Activated CD8-positive, alpha-beta memory T cell treated with anti-CD3 and anti-CD28 coated beads for 24 hours (primary cell): ENCODE results near the gene A2M.

Experiments
- DNase-seq: peaks from one replicate; pipeline ENCODE4 v3.0.0-alpha.2; 2020

The A2M gene

DNA sequence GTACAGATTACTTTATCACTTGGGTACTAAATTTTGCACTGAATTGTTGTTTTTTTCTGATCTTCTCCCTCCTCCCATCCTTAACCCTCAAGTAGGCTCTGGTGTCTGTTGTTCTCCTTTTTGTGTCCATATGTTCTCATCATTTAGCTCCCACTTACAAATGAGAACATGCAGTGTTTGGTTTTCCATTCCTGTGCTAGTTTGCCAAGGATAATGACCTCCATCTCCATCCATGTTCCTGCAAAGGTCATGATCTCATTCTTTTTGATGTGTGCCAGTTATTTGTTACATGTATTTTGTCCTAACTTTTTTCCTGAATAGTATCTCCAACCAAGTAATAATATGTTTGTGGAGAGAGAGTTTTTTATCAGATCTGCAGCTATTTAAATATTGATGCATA, 44.2 kb downstream of the A2M start:
- DNase-seq, result no peak

DNA sequence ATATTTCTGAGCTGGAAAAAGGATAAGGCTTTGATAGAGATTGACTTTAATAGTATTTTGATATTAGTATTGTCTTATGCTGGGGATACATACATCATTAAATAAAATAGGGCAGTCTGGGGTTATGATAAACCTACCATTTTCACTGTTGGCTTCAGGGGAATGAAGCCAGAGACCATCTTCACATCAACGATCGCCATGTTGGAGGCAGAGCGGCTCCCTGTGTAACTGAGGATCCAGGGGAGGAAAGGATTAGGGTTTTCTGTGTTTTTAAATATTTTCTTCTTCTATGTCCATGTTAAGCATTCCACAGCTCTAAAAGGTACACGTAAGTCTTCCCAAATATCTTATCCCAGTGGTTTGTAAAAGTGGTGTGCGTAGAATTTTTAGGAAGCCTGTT, 45.4 kb downstream of the A2M start:
- no peak for DNase-seq

DNA sequence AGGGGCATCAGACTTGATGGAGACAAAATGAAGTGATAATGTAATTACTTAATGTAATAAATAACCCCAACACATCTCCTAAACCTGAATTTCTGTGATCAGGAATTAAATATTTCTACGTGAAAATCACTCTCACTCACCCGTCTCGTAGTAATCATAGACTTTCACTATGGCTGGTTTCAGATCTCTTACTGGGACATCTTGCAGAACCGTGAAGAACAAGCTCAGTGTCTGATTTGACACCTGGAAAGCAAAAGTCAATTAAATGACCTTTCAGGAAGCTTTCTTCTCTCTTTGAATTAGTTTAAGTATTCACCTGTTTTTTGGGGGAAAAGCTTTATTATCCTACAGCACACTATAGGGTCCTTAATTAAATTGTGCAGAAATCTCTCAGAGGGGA, 47.1 kb downstream of the A2M start:
- DNase-seq, result no peak

DNA sequence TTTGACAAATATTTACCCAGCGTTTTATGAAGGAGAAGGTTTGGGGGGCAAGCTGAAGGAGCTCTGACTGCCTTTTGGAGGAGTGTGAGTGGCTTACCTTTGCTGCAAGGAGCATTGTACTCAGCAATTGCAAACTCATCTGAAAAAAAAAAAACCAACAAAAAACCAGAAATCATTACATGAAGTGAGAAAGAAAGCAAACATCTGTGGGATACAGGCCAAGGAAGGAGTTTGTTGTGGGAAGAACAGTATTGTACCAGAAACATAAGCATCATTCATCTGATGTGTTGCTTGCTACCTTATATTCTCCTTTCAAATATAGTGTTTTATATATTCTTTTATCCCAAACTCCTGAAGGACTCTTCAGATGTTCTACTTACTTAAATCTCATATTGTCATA, 47.6 kb downstream of the A2M start:
- no peak for DNase-seq

DNA sequence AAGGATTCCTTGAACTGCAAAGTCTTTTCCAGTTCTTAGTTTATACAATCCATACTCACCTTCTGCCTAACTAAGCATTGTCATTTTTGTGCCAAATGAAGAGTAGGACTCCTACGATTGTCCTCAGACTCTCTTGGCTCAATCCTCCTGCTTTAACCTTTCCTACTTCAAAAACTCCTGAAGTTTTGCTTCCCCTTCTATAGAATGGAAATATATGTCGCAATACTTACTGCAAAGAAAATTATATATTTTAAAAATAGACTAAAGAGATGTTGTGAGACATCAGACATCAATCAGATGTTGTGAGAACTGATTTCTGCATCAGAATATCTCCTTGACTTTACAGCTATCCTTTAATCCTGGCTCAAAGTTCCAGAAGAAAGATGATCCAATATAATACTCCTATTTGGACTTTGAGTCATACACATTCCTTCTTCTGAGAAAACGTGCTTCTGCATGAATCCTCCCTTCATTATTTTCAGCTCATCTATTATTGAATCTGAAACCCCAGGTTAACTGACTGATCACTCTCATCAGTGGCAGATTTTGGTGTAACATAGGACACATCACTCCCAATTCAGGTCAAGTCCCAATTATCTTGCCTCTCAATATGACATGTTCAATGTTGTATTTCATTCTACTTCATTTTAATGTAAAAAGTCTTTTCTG, 48.8 kb downstream of the A2M start:
- no peak for DNase-seq

DNA sequence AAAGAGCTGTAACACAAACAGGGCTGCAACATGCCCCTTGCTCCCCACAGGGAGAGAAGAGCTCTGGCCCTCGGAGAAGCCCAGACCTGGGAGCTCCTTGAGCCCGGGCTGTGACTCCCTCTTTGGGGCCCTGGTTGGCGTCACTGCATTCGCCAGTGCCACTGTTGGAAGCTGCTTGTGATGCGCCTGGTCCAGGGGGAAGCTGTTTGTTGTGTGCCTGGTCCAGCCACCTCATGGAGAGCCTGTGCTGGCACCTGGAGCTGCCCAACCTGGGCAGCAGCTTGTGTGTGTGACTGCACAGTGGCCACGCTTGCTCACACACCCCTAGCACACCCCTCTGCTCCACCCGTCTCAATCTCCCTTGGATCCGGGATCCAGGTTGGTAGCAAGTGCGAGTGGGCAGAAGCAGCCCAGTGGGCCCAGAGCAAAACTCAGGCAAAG, 49.5 kb downstream of the A2M start:
- DNase-seq, result no peak

DNA sequence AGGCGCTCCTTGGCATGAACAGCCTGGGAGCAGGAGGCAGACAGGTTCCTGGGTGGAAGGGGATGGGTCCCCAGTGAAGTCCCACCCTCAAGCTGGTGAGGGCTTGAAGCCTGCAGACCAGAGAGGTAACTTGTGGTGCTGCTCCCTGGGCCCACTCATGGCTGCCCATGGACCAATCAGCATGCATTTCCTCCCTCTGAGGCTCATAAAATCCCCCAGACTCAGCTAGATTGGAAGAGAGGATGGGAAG, 50.2 kb downstream of the A2M start:
- no peak for DNase-seq

DNA sequence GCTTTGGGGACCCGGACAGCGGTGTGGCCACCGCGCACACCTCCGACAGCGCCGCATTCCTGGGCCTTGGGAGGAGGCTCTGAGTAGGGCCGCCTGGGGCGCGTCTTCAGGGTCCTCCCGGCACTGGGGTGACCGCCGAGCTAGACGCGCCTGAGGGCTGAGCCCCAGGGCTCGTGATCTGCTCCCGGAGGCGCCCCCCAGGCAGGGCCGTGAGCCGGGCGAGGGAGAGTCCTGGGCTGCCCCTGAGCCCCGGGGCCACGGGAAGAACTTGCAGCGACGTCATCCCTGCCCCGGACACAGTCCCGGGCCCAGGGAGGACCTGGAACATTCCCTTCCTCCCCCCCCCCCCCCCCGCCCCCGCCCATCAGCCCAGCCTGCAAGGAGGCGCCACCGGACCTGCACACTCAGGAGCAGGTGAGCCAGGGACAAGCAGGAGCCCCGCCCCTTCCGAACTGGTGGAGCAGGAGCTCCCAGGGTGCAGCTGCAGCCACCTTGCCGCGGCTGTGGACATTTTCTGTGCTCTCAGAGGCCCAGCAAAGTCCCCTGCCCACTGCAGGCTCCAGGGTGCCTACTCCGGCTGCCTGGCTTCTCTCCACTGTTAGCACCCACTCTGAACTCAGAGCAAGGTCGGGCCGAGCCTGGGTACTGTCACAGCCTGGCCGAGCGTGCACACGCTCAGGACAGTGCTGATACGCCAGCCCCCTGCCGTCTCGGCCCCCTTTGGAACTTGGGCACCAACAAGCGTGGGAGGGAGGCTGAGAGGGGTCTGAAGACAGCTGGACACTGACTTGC, 50.7 kb downstream of the A2M start:
- no peak for DNase-seq

DNA sequence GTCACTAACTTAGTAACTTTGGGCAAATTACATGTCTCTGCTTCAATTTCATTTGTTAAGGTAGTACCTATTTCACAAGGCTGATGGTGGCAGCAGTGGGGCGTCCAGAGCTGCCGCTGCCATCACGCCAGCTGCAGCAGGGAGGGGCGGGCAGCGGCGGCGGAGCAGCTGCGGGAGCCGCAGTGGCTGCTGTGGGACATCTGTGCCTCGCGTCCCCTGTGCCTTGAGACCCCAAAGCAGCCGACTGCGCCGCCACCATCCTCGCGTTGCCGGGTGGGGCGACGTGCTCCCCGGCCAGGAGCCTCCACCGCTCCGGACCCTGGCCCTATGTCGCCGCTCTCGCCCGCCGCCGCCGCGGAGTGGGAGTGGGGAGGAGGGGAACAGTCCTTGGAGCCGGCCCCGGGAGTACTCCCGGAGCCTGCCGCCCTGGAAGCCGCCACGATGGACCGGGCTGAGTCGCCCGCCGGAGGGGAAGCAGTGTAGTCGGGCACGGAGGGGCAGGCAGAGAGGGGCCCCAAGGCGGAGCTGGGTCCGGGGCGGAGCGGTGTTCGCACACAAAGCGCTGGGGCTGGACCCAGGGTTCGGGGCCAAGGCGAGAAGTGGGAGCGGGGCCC, 51.4 kb downstream of the A2M start:
- DNase-seq, result peak; percentile 78

DNA sequence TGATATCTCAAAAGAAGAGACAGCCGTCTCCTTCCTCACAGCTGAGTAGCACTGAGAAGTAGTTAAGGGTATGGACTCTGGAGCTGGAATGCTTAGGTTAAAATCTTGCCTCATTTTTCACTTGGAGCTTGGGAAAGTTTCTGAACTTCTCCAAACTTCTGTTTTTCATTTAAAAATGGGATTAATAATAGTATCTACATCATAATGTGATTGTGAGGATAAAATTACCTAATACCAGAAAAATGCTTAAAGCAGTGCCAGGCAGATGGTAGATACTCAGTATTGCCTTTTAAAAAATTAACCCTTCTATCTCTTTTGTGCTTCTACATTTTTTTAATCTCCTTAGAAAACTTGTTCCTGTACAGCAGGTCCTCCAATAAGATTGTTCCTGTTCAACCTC, 63.1 kb downstream of the A2M start:
- DNase-seq, result no peak

DNA sequence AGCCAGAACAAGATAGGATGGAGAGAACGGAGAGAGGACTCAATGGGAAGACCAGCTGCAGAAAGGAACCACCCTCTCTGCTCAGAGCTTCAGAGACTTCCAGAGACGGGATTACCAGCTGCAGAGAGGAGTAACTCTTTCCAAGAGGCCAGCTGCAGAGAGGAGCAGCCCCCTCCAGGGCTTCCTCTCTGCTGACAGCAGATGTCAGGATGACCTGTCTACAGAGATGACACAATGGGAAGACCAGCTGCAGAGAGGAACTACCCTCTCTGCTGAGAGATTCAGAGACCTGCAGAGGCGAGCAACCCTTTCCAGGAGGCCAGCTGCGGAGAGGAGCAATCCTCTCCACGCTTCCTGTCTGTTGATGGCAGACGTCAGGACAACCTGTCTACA, 64.6 kb downstream of the A2M start:
- DNase-seq, result no peak

DNA sequence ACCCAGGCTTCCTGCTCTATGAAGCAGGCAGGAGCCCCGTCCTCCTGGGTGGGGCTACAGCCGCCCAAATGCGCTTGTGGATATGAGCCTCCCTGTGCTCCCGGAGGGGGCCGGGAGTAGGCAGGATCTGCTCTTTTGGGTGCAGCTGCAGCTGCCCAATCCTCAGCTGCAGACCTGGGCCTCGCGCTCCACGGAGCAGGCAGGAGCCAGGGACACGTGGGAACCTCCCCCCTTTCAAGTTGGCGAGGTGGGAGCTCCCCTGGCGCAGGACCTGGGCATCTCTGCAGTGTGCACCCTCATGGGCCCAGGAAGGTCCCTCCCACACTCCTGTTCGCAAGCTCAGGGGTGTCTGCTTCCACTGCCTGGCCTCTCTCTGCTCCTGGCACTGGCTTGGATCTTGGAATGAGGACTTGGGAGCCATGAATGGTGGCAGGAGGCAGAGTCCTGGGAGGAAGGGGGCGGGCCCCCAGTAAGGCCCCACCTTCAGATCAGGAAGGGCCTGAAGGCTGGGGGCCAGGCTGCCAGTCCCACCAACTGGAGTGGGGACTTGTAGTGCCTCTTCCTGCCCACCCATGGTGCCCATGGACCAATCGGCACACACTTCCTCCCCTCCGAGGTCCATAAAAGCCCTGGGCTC, 65.1 kb downstream of the A2M start:
- no peak for DNase-seq

DNA sequence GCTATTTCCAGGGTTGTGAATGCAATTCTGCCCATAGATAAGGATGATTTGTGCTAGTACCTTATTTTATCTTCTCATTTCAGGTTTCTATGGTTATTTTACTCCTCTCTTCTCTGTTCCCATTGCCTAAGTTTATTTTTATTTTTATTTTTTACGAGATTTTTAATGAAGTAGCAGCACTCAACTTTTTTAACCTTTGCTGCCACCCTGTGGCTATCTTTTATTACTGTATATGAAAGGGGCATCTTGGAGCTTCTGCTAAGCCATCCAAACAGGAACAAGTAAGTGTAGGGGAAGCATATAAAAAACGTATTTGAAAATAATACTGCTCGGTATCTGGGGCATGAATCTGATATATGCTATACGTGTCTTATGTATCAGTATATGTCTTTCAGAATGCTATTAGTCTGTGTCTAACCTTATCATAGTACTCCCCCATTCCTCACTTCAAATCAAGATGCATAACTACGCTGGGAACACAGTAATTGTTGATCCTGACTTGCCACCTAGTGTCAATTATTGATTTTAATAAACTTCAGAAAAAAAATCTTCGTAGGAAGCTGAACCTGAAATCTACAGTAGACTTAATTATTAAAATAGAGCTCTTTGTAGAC, 66.1 kb downstream of the A2M start:
- no peak for DNase-seq

DNA sequence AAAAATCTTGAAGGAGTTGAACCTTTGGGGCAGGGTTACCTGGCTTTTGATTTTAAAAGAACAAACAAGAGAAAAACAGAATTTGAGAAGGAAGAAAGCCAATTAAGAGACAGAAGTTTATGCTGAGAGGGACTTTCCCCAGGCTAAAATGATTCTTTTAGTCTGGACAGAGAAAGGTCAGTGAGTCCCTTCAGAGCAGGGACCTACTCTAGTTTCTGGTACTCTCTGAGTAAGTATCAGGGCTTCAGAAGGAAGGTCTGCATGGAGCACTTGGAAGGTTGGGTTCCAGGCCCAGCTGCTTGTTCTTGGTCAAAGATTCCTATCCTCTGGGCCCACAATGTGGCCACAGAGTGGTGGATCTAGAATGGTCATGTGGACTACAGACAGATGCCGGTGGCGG, 66.8 kb downstream of the A2M start:
- no peak for DNase-seq

DNA sequence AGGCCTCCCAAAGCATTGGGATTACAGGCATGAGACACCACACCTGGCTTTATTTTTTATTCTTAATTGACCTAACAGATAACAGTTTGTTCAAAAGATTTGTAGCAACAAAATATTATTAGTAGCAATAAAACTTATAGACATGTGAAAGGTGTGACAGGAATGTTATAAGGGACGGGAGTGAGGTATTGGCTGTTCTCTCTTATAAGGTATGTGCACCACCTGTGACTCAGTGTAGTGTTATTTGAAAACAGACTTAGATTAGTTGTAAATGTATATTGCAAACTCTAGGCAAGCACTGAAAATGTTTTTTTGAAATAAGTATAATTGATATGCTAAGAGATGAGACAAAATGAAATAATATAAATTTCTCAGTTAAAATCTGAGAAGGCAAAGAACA, 68.6 kb downstream of the A2M start:
- DNase-seq, result no peak

DNA sequence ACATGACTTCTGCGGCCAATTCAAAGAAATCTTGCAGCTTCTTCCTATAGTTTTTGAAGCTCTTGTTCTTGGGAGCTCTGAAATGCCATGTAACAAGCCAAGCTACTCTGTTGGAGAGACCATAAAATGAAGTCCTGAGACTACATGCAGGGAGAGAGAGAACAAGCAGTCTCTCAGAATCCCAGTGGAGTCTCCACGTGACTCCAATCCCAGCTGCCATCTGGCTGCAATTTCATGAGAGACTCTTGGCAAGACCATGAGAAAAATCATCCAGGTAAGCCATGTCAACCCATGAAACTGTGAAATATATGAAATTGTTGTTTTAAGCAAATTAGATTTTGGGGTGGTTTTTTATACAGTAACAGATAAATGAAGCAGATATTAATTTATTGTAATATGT, 72.0 kb downstream of the A2M start:
- DNase-seq, result no peak

DNA sequence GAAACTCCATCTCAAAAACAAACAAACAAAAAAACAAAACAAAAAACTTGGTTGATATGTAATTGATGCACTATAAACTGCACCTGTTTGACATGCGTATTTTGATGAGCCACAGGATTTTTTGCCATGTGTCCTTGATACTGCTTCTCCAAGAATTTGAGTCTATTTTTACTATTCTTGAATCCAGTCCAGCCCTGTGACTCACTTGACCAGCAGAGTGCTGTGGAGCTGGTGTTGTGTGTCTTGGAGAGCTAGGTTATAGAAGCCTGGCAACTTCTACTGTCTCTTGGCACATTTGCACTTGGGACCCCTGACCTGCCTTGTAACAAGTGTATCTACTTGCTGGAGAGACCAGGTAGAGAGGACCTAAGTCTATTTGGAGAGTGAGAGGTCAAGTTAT, 74.4 kb downstream of the A2M start:
- no peak for DNase-seq

DNA sequence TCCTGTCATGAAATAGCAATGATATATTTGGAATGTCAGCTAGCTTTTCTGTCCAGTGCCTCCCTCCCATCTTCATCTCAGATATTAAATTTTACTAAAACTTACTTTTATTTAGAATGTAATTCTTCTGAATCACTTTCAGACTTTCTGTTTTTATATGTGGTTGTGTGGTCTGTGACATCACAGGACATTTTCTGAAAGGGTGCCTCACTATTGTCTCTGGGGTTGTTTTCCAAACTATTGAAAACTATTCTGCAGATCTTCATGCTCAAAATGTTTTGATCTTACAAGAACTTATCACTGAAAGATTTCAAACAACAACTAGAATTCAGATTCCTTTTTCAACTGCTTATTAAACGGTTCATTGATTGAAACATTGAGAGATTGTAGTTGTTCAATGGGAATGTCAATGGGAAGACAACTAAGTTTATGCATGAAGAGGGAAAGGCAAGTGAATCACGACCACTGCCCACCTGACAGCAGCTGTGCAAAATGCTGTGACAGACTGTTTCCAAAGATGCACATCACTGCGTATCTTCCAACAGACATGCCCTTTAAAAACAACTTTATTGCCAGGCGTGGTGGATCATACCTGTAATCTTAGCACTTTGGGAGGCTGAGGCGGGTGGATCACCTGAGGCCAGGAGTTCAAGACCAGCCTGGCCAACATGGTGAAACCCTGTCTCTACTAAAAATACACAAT, 75.1 kb downstream of the A2M start:
- no peak for DNase-seq

DNA sequence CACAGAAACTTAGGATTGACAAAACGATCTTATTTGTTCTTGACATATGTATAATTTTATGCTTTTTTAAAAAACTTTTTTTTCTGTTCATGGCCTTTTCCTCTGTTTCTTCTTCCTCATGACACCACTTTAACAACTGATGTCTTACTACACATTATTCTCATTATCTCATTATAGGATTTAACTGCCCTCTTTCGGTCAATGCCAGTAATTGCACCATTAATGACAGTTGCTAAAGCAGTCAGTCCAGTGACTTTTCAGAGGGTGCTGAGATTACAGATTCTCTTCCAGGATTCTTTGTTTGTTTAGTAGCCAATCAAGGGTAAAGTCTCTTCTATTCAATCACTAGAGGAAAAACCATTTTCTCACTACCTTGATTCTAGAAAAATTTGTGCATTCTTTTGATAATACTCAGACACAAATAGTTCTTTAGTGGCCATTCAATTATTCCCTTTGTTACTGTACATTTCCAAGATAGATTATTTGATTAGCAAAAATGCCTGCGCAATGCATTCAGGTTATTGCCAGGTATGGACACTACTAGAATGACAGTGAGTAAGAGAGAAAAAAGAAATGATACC, 76.2 kb downstream of the A2M start:
- DNase-seq, result no peak

DNA sequence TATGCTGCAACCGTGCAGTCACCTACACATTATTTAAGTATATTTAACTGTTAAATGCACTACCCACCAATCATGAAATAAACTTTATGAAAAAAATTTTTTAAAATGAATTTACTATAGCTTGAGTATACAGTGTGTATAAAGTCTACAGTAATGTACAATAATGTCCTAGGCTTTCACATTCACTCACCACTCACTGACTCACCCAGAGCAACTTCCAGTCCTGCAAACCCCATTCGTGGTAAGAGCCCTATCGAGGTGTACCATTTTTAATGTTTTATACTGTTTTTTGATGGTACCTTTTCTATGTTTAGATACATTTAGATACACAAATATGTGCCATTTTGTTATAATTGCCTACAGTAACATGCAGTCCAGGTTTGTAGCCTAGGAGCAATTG, 78.3 kb downstream of the A2M start:
- DNase-seq, result no peak

DNA sequence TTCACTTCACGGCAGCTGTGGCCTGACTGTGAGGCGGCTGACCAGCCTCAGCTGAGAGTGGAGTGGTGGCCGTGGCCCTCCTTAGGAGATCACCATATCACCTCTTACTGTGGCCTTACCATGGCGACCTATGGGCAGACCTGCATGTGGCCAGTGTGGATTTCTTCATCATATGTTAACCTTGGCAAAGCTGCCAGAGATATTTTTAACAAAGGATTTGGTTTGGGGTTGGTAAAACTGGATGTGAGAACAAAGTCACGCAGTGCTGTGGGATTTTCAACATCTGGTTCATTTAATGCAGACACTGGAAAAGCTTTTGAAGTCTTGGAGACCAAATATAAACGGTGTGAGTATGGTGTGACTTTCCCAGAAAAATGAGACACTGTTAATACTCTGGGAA, 79.5 kb downstream of the A2M start:
- no peak for DNase-seq

DNA sequence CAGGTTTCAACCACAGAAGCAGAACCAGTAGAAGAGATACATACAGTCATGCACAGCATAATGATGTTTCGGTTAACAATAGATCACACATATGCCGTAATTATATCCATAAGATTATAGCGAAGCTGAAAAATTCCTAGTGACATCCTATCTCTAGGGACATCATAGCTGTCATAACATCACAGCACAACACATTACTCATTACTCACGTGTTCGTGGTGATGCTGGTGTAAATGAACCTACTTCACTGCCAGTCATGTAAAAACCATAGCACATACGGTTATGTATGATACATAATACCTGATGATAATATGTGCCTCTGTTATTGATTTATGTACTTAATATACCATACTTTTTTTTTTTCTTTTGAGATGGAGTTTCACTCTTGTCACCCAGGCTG, 81.6 kb downstream of the A2M start:
- no peak for DNase-seq
